HG02588 (cell line): Measurements from ENCODE around the gene TMEM130.
A peak's percentile ranks its signal among the peaks of the same experiment; 100 is the strongest.
"Not testable (repeated sequence)": the region's sequence is repeated elsewhere in the genome, so short reads cannot be mapped to it uniquely, and the experiment has no call there.

Experiments used
- ATAC-seq: cut with Tn5 transposase; IDR thresholded peaks from one replicate; pipeline ENCODE4 v1.9.1; 2021; ENCODE audit warnings: mild to moderate bottlenecking, moderate library complexity; ENCODE audit not compliant: unreplicated experiment

The TMEM130 gene

GRCh38 chr7:98842552-98842951 is 27.3 kb downstream of the TMEM130 start:
- ATAC-seq, result not testable (repeated sequence)

GRCh38 chr7:98841179-98841997 is 28.4 kb downstream of the TMEM130 start:
- ATAC-seq, result peak; percentile 45

GRCh38 chr7:98840722-98841121 is 29.1 kb downstream of the TMEM130 start:
- ATAC-seq, result no peak

- no peak for ATAC-seq
These were observed 29.7 kb downstream of the TMEM130 start for GRCh38 chr7:98840096-98840495.

- no peak for ATAC-seq
These were observed 32.2 kb downstream of the TMEM130 start for GRCh38 chr7:98837630-98837972.

- ATAC-seq, result no peak
These were observed 32.8 kb downstream of the TMEM130 start for GRCh38 chr7:98836811-98837629.

GRCh38 chr7:98834949-98835348 is 34.9 kb downstream of the TMEM130 start:
- no peak for ATAC-seq

GRCh38 chr7:98833022-98833421 is 36.8 kb downstream of the TMEM130 start:
- no peak for ATAC-seq

GRCh38 chr7:98831641-98832221 is 38.1 kb downstream of the TMEM130 start:
- no peak for ATAC-seq

- ATAC-seq, result no peak
These were observed 38.8 kb downstream of the TMEM130 start for GRCh38 chr7:98830972-98831548.

- no peak for ATAC-seq
These were observed 41.4 kb downstream of the TMEM130 start for GRCh38 chr7:98828368-98828767.

GRCh38 chr7:98827258-98827657 is 42.6 kb downstream of the TMEM130 start:
- no peak for ATAC-seq

GRCh38 chr7:98826811-98827231 is 43.0 kb downstream of the TMEM130 start:
- ATAC-seq, result no peak

- no peak for ATAC-seq
These were observed 43.4 kb downstream of the TMEM130 start for GRCh38 chr7:98826387-98826786.

GRCh38 chr7:98823226-98823625 is 46.6 kb downstream of the TMEM130 start:
- no peak for ATAC-seq

- no peak for ATAC-seq
These were observed 48.5 kb downstream of the TMEM130 start for GRCh38 chr7:98821348-98821747.

GRCh38 chr7:98816967-98817710 is 52.7 kb downstream of the TMEM130 start:
- ATAC-seq, result no peak

- no peak for ATAC-seq
These were observed 53.6 kb downstream of the TMEM130 start for GRCh38 chr7:98816241-98816640.

GRCh38 chr7:98815313-98815712 is 54.5 kb downstream of the TMEM130 start:
- no peak for ATAC-seq

GRCh38 chr7:98811299-98811698 is 58.5 kb downstream of the TMEM130 start:
- ATAC-seq, result no peak
